Suprapubic skin (tissue), 4 donors: ENCODE results near the gene SELENBP1.

ENCODE experiments used
- CTCF ChIP-seq, 2 donors: fragments of 200-600 bp in 1 of 2; fragments of 450-650 bp in 1 of 2; sonication (generic) in 1 of 2; IDR thresholded peaks; one replicate each; pipeline ENCODE4 v1.5.1; 2016 to 2019; ENCODE audit warnings: antibody characterized with exemption in 2 of 2, mild to moderate bottlenecking in 1 of 2, moderate library complexity in 1 of 2
- EP300 ChIP-seq: sonication (generic); formaldehyde crosslinking; IDR thresholded peaks from one replicate; pipeline ENCODE4 v1.6.1; 2017; ENCODE audit warnings: antibody characterized with exemption
- POLR2AphosphoS5 ChIP-seq, 3 donors: sonication (generic); formaldehyde crosslinking; IDR thresholded peaks; one replicate each; pipeline ENCODE4 v1.6.1; 2017; ENCODE audit warnings: antibody characterized with exemption in 3 of 3

GRCh38 chr1:151370211-151370911 is 2.1 kb downstream of the SELENBP1 start:
- TF ChIP-seq POLR2AphosphoS5 (IDR thresholded peaks at IDR 0.05) (no peak), CTCF (IDR thresholded peaks at IDR 0.05) (no peak), EP300 (no peak)
